Stimulated activated CD4-positive, alpha-beta T cell treated with anti-CD3 and anti-CD28 coated beads, Interleukin-1b, Interleukin-23, amount 100 ng/mL, for 4 hours (primary cell): ENCODE measurements around the gene CDO1.
"Not testable (repeated sequence)": the region's sequence is repeated elsewhere in the genome, so short reads cannot be mapped to it uniquely, and the experiment has no call there.

Source experiments
- DNase-seq, 2 donors: peaks; one replicate each; pipeline ENCODE4 v3.0.0-alpha.2; 2020; ENCODE audit warnings: low read depth in 2 of 2

CDO1 gene

DNA sequence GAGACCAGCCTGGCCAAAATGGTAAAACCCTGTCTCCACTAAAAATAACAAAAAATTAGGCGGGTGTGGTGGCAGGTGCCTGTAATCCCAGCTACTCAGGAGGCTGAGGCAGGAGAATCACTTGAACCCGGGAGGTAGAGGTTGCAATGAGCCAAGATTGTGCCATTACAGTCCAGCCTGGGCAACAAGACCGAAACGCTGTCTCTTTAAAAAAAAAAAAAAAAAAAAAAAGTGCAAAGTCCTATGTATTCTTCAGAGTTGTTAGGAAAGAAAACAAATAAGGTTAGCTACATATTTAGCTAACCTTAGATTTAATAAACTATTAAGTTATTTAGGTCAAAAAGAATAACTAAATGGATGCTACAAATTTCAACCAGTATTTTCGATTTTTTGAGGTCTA is 13.5 kb upstream of the CDO1 start:
- no peak for DNase-seq

DNA sequence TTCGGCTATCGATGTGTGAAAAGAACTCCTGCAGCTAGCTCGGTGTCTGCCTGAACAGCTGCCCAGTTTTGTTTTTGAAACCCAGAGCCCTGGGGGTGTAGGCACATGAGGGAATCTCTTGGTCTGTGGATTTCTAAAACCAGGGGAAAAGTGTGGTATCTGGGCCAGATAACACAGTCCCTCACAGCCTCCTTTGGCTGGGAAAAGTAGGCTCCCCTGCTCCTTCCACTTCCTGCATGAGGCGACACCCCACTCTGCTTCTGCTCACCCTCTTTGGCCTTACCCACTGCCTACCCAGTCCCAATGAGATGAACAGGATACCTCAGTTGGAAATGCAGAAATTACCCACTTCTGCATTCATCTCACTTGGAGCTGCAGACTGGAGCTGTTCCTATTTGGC is 9.5 kb upstream of the CDO1 start:
- DNase-seq: no peak

DNA sequence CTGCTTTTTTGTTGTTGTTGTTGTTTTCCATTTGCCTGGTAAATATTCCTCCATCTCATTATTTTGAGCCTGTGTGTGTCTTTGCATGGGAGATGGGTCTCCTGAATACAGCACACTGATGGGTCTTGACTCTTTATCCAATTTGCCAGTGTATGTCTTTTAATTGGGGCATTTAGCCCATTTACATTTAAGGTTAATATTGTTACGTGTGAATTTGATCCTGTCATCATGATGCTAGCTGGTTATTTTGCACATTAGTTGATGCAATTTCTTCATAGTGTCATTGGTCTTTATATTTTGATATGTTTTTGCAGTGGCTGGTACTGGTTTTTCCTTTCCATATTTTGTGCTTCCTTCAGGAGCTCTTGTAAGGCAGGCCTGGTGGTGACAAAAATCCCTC is 8.5 kb upstream of the CDO1 start:
- not testable (repeated sequence) for DNase-seq

DNA sequence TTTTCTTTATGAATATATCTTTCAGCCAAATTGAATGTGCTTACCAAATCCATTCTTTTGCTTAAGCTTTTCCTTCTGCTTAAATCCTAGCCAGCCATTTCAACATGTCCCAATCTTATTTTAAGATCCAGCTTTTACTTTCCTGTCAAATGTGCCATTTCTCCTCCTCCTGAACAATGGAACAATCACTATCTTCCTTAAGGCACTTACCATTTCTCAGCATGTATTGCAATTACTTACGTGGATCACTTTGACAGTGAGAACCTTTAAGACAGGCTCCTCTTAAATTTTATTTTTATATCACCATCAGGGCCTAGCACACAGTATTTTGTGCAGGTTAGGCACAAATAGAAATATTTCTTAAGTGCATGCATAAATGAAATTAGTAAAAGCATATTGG is 4.4 kb upstream of the CDO1 start:
- DNase-seq: no peak

DNA sequence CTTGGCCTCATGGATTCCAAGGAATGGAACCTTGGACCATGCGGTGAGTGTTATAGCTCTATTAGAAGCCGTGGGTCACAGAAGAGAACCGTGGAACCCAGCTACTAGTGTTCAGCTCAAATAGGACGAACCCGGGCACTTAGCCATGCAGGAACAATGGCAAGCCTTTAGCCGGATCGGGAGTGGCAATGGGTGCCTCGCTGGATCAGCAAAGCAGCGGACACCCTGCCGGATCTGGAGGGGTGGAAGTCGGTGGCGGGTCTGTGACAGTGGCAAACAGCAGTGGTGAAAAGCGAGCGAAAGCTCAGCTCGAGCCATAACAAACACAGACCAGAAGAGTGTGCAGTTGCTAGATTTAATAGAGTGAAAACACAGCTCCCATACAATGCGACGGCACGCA is 2.4 kb upstream of the CDO1 start:
- no peak for DNase-seq

DNA sequence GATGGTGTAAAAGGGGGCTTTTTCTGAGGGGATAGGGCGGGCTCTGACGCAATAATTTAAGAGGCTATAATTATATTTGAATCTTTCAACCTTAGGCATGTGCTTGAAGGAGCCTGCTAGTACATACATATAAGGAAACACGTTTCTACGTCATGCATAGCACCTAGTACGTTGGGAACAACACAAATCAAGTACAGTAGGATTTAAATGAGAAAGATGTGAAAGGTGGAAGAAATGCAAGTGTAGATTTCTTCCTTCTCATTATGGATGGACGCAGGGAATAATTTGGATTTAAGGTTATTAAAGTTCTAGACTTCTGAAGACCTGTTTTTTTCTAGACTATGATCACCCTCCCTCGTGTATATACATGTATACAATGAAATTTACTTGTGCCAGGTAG is 927 bp upstream of the CDO1 start:
- DNase-seq: no peak

DNA sequence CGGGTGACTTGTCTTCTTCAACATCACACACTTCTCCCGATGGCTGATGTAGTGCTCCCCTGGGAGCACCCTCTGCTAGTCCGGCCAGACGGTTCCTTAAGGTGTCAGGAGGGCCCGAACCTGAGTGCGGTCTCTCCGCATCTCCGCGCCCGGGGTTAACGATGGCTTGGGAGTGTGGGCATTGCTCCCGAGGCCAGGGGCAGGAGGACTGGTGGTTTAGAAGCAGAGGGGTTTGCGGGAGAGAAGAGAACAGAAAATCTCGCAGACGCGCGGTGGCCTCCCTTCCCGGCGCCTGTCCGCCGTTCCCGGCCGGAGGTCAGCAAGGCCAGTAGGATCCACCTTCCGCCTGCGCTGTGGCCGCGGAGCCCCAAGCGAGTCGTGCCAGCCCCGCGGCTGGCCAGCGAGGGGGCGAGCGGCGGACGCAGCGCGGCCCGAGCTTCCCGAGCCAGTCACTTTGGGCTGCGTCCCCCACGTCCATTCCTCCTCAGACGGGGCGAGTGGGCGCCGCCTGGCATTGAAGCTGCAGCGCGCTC is 700 bp downstream of the CDO1 start:
- DNase-seq: no peak

DNA sequence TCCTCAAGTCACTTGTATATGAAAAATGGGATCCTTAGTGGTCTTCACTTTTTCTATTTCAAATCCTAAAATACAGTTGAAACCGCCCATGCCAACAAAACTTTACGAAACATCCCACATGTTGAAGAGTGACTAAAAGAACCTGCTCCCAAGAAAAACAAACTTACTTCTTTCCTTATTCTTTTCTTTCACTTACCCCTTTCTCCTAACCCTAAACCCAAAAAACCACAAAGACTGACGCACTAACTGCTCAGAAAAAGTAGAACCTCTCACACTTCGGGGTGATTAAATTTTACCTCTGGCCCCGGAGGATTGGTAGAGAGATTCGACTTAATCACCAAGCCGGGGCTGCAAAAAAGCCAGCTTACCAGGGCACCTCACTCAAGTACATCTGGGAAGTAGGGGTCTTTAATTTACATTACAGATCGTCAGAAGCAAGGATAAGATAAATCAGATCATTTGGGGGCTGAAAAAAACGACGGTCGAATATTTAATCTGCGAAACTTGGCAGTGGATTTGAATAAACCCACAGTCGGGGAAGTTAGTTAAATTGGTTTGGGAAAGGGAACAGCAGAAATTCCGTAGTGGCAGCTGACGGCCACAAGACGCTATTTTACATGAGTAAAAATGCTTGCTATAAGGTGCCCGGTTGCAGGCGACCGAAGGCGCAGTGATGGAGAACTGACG is 1.3 kb downstream of the CDO1 start:
- DNase-seq: no peak

DNA sequence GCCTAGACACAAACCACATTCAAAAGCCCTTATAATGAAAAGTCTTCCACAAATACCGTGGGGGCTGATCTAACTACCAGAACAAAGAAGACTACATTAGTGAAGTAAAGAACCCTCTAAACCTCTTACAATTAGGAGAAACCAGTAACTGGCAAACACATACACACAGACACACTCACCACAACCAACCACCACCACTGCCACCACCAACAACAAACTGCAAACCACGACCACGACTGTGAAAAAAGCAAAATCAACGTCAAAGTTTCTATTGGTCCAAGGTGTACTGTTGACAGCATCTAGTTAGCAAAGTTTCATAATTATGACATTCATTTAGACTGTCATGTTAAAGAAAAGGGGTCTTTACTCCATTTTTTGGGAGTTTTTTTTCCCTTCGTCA is 2.7 kb downstream of the CDO1 start:
- DNase-seq: no peak

DNA sequence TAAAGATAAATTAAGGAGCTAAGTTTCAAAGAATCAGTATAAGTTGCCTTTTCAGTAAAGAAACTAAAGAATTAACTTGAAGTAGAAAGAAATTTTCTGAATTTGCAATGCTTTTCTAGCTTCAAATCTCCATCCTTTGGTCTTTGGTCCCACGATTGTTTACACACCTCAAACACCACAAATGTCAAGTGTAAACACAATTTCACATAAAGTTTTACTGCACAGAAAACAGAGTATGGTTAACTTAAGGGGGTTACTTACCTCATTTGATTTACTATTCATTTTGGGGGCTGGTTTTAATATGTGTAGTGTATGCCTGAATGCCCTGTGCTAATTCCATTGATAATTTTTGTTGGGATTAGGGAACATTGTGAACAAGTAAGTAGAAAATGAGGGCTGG is 4.1 kb downstream of the CDO1 start:
- DNase-seq: no peak

DNA sequence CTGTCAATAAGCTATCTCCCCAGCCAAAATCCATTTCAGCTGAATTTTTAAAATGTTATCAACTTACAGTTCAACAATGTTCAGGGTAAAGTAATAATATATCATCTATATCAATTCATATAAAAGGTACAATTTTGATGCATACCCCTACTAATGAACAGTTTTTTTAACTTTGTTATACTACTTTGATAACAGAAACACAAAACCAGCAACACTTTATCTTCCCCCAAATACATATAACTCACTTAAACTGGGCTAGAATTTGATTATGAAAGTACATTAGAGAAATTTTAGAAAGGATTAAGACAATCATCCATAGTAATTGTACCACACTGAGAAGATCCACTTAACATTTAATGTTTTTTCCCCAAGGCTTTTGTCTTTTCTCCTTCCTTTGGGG is 5.1 kb downstream of the CDO1 start:
- DNase-seq: no peak

DNA sequence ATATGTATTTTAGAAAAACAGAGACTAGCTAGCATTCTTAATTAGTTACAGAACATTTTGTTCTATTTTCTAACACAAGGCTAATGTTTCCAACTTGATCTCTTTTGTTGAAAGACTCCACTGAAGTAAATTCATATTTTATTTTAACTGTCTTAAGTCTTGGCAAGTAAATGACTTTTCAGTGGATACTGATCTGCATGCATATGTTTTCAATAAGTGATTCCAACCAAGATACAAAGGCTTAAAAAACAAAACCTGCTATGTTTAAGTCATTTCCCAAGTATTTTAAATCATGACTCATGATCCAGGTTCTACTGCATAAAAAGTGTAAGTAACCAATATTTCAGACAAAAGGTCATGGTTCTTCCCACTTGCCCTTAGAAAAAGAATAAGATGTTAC is 5.7 kb downstream of the CDO1 start:
- no peak for DNase-seq

DNA sequence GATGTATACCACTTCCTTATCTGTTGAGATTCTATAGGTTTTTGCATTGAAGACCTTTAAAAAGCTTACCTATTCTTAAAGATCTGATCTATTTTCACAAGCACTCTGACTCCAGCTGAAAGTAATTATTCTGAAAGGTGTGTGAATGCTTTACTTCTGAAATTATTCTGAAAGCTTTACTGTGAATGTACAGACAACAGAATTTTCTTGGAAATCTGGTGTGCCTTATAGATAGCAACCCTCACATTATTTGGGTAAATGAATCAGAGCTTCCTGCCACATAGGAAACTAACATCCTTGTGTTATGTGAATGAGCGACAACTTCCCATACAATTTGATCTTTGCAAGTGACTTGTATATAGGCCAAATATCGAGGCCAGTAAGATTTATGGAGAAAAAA is 6.5 kb downstream of the CDO1 start:
- no peak for DNase-seq

DNA sequence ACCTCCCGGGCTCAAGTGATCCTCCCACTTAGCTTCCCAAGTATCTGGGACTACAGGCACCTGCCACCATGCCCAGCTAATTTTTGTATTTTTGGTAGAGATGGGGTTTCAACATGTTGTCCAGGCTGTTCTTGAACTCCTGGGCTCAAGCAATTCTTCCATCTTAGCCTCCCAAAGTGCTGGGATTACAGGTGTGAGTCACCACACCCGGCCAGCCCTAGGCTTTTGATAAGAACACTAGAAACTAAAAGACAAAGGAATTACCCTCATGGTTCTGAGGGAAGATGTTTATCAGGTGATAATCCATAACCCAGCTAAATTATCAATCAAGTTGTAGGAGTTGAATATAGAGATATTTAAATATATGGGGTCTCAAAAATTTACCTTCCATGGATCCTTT is 8.4 kb downstream of the CDO1 start:
- DNase-seq: not testable (repeated sequence)

DNA sequence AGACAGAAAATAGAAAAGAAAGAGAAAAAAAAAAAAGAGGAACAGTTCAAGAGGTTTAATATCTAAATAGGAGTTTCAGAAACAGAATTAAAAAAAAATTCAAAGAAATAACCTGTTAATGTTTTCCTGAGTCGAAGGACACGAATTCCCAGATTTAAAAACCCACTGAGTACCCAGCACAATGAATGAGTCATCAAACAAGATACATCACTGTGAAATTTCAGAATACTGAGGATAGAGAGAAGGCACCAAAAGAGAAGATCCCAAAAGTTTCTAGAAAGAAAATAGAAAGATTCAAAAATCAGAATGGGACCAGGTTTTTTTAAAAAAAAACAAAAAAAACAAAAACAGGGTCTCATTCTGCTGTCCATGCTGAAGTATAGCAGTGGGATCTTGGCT is 8.8 kb downstream of the CDO1 start:
- no peak for DNase-seq

DNA sequence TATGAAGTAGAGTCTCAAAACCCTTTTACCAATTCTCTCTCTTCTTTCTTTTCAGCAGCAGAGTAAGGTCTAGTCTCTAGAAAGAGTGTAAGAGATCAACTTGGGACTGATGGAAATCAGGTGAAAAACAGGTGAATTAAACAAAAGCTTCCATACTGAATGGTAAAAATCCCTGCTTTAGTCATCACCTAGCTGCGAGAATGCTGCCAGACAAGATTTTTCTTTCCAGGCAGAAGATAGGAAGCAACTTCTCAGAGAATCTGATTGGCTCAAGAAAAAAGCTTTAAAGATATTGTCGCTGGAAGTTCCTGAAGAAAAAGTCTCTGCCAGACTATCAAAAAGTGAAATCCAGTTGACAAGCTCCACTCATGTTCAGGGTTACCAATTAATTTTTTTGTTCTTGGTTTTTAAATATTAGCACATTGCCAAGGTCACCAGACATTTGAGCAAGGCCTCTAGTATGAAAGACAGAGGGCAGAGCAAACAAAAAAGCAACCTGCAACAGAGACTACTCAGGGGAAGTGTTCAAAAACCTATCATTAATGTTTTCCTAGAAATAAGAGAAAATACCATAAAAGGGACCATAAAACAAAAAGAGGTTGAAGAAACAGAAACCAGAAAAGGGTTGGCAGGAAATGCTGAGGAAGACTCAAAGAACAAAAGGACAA is 9.3 kb downstream of the CDO1 start:
- no peak for DNase-seq

DNA sequence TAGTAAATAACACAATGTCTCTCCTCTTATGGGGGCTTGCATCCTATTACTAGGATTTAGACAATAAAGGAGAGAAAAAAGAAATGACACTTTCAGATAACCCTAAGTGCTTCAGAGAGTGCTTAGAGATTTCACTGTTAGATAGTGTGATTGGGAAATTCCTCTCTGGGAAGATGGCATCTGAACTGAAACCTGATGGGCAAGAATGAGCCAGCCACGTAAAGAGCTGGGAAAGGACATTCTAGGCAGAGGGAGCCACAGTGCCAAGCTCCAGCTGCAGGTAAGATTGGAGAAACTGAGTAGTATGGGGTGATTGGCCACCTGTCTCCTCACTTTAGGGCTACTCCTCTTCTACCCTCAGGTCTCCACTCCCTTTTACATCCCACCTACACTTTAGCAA is 14.5 kb downstream of the CDO1 start:
- DNase-seq: no peak

DNA sequence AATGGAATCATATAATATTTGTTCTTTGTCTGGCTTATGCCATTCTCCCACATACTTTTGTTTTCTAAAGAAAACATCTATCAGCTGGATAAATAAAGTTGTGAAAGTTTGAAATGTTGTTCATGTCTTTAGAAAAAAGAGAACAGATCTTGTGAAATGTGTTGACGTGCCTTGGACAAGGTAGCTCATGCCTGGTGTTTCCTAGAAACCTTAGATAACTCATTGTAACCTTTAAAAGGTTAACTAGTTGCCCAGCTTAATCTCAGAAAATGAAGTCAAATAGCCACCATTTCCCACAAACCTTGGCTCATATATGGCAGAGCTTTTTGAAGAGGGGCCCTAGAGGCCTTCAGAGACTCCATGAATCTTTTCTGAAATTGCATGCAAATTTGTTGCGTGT is 15.3 kb downstream of the CDO1 start:
- DNase-seq: no peak

DNA sequence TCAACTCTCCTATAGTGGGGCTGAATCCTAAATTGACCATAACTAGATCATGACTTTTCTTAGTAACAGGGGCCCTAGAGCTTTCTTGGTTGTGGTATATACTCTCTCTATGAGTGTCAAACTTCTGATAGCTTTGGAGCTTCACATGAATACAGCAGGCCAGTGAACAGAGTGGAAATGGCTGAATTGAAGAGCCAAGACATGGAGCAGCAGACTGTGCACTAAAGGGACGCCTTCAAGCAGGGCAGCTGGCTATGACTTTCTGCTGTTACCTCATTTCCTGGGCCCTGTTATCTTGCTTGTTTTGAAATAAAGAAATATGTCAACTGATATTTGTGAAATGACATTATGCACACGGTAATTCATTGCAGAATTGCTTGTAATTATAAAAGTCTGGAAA is 16.4 kb downstream of the CDO1 start:
- no peak for DNase-seq

DNA sequence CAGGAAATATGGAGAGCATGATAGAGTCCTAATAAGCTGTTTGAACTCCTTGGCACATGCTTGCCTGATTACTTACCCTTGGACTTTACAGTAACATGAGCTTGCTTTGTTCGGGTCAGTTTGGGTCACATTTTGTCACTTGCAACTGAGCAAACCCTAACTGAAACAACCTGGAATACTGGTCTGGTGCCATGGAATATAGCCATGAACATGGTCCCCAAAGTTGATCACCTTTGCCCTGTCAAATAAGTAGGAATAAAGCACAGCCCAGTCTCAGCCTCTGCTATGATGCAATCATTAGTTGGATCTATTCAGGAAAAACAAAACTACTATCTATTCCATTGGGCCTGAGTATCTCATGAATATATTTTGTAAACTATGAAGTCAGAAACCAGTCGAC is 18.2 kb downstream of the CDO1 start:
- DNase-seq: no peak

DNA sequence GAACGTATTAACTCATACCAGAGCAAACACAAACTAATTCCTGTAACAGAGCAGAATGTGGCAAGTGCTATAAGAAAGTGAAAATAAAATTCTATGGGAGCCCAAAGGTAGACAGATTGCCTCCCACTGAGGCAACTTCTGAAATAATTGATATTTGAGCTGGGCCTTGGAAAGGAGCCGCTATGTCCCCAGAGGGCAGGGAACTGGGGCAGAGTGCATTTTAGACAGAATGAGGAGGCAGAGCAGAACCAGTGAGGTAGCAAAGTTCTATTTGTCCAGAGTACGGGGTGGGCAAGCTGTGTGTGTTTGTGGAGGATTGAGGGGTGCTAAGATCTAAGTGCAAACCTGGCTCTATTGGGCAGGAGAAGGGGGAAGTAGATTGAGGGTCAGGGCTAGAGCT is 19.8 kb downstream of the CDO1 start:
- DNase-seq: no peak

DNA sequence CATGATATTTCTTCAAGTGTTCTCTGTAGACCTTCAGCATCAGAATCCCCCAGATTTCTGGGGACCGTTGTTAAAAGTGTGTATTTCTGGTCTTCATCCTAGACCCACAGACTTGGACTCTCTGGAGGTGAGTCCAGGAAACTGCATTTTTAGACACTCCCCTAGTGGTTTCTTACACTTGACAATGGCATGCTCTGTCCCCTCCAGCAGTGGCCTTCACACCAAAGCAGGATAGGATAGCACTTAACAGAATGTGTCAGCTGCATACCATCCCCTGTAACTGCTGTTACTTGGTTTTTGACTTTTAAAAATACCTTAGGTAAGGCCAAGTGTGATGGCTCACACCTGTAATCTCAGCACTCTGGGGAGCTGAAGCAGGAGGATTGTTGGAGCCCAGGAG is 20.8 kb downstream of the CDO1 start:
- DNase-seq: no peak

DNA sequence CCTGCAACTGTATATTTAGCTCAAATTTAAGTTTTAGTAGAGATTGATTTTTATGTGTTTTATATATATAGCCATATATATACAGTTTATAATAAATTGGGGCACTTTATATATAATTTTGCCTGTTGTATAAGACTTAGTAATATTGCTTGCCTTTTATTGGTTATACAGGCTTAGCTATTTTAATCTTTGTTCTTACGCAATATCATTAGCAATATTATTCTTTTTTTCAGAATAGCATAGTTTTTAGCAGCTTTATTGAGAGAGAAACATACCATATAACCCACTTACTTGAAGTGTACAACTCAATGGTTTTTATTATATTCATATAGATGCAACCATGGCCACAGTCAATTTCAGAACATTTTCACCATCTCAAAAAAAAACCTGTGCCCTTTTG is 28.0 kb downstream of the CDO1 start:
- no peak for DNase-seq

DNA sequence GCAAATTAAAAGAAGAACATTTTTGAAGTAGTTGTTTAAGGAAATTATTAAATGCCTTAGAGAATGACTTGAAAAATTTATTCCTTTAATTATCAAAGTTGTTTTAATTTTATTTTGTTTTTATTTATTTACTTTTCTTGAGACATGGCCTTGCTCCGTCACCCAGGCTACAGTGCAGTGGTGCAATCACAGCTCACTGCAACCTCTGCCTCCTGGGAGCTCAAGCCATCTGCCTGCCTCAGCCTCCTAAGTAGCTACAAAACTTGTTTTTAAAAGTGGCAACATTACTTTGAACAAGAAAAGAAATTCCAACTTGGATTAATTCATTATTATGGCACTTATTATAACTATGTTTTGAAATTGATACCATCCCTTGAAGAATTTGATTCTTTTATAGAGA is 29.0 kb downstream of the CDO1 start:
- no peak for DNase-seq
